HepG2 (cell line): ENCODE results near the gene SERTAD2. TPM values are rescaled to one million over a fixed set of nuclear protein-coding genes. Genes with fewer than 3 reads are reported as not detected.

ENCODE experiments used
- ATF1 ChIP-seq: IDR thresholded peaks from 2 replicates; pipeline ENCODE4 v1.6.1; 2016; ENCODE audit warnings: mild to moderate bottlenecking, control low read depth
- DNMT1 ChIP-seq: sonication (generic); formaldehyde crosslinking; IDR thresholded peaks from 2 replicates; pipeline ENCODE4 v1.5.1; 2020; ENCODE audit warnings: mild to moderate bottlenecking, missing genetic modification reagents
- DNMT3B ChIP-seq: conservative IDR thresholded peaks from 2 replicates; pipeline ENCODE4 v1.6.1; 2016; ENCODE audit warnings: missing biosample characterization, control low read depth
- GATA4 ChIP-seq: sonication (generic); IDR thresholded peaks from 2 replicates; pipeline ENCODE4 v1.6.1; 2016; ENCODE audit warnings: antibody characterized with exemption, low read depth, borderline replicate concordance
- HNRNPH1 ChIP-seq: fragments of 200-400 bp; formaldehyde crosslinking; optimal IDR thresholded peaks from 2 replicates; pipeline ENCODE3; 2017; ENCODE audit warnings: mild to moderate bottlenecking, low read depth, low read length
- JUN ChIP-seq: sonication (generic); formaldehyde crosslinking; IDR thresholded peaks from 2 replicates; pipeline ENCODE4 v1.4.0; 2020; ENCODE audit warnings: mild to moderate bottlenecking, missing genetic modification reagents
- JUND ChIP-seq: sonication (generic); formaldehyde crosslinking; IDR thresholded peaks from 2 replicates; pipeline ENCODE4 v1.8.0; 2022; ENCODE audit warnings: mild to moderate bottlenecking, missing genetic modification reagents
- KLF6 ChIP-seq: IDR thresholded peaks from 2 replicates; pipeline ENCODE4 v1.8.0; 2016; ENCODE audit warnings: missing biosample characterization, missing genetic modification reagents
- KMT2B ChIP-seq: IDR thresholded peaks from 2 replicates; pipeline ENCODE4 v1.6.1; 2016; ENCODE audit warnings: missing genetic modification reagents, missing compliant biosample characterization
- MAFG ChIP-seq: sonication (generic); formaldehyde crosslinking; IDR thresholded peaks from 2 replicates; pipeline ENCODE4 v1.5.1; 2020; ENCODE audit warnings: mild to moderate bottlenecking, missing genetic modification reagents
- MLLT10 ChIP-seq: sonication (generic); formaldehyde crosslinking; IDR thresholded peaks from 2 replicates; pipeline ENCODE4 v1.4.0; 2020; ENCODE audit warnings: missing genetic modification reagents
- PAX8 ChIP-seq: sonication (generic); formaldehyde crosslinking; IDR thresholded peaks from 2 replicates; pipeline ENCODE4 v1.8.0; 2022; ENCODE audit warnings: mild to moderate bottlenecking, missing genetic modification reagents, borderline replicate concordance
- SATB2 ChIP-seq: sonication (generic); formaldehyde crosslinking; IDR thresholded peaks from 2 replicates; pipeline ENCODE4 v1.5.0; 2020; ENCODE audit warnings: missing genetic modification reagents
- SMARCC2 ChIP-seq: fragments of 450-650 bp; IDR thresholded peaks from 2 replicates; pipeline ENCODE4 v1.6.1; 2017; ENCODE audit warnings: antibody characterized with exemption, mild to moderate bottlenecking
- ZNF20 ChIP-seq: sonication (generic); formaldehyde crosslinking; IDR thresholded peaks from 2 replicates; pipeline ENCODE4 v1.4.0; 2020; ENCODE audit warnings: mild to moderate bottlenecking, moderate library complexity, missing genetic modification reagents
- ZNF318 ChIP-seq: sonication (generic); formaldehyde crosslinking; IDR thresholded peaks from 2 replicates; pipeline ENCODE4 v1.4.0; 2020; ENCODE audit warnings: mild to moderate bottlenecking, missing genetic modification reagents
- ZNF563 ChIP-seq: sonication (generic); formaldehyde crosslinking; IDR thresholded peaks from 2 replicates; pipeline ENCODE4 v1.8.0; 2022; ENCODE audit warnings: mild to moderate bottlenecking, moderate library complexity, missing genetic modification reagents
- ZNF569 ChIP-seq: sonication (generic); formaldehyde crosslinking; IDR thresholded peaks from 2 replicates; pipeline ENCODE4 v1.5.0; 2020; ENCODE audit warnings: mild to moderate bottlenecking, missing genetic modification reagents, moderate library complexity, borderline replicate concordance
- ZSCAN30 ChIP-seq: sonication (generic); formaldehyde crosslinking; IDR thresholded peaks from 2 replicates; pipeline ENCODE4 v1.5.0; 2020; ENCODE audit warnings: mild to moderate bottlenecking, missing genetic modification reagents
- polyA plus RNA-seq, 8 experiments: library from polyadenylated mRNA; depleted of rRNA in 3 of 8; stranded (reverse) in 7 of 8; unstranded in 1 of 8; fragments of >200 nt; fragmentation: Illumina TruSeq in 4 of 8; extraction: Trizol in 4 of 8; gene quantifications; 2 replicates each; pipeline versions ENCODE4 v1.2.1 to v1.2.3, GENCODE V29; 2011 to 2016; ENCODE audit warnings: low read depth in 4 of 8, missing spikeins in 1 of 8, mixed read lengths in 1 of 8; ENCODE audit not compliant: insufficient read depth in 1 of 8
- total RNA-seq, 5 experiments: library from RNA; depleted of rRNA; stranded (reverse); fragments of >200 nt; fragmentation: Illumina TruSeq; extraction: Trizol; gene quantifications; 2 replicates each; pipeline ENCODE4 v1.2.3, GENCODE V29; 2016; ENCODE audit warnings: low read depth in 1 of 5
- TF ChIP-seq, protein P1 (sequence below): sonication (generic); formaldehyde crosslinking; conservative IDR thresholded peaks from 2 replicates; pipeline ENCODE4 v1.8.0; 2022; ENCODE audit warnings: low read depth, missing genetic modification reagents
- TF ChIP-seq, protein P2 (sequence below): sonication (generic); formaldehyde crosslinking; IDR thresholded peaks from 2 replicates; pipeline ENCODE4 v1.4.0; 2020; ENCODE audit warnings: mild to moderate bottlenecking, missing genetic modification reagents

SERTAD2 gene
- total and polyA plus RNA-seq, 2 of the 13 experiments (the other 11 are each of a cell fraction or from before 2014, with no cell fraction given): 6.7 to 22.6 TPM

- TF ChIP-seq PAX8 (CRISPR knock-in tag) (no peak), DNMT1 (CRISPR knock-in tag) (no peak), JUND (CRISPR knock-in tag) (peak; percentile 72; the same call in 1 of the 2 replicates), HNRNPH1 (no peak), ZNF563 (CRISPR knock-in tag) (no peak), ATF1 (CRISPR knock-in tag) (no peak), ZNF318 (CRISPR knock-in tag) (0 out of 2 replicates have a peak, but pooled peaks have one; percentile 46), KMT2B (peak; percentile 35; the same call in 1 of the 2 replicates), KLF6 (CRISPR knock-in tag) (0 out of 2 replicates have a peak, but pooled peaks have one; percentile 72), MLLT10 (CRISPR knock-in tag) (no peak), SMARCC2 (no peak), DNMT3B (CRISPR knock-in tag) (peak; percentile 92; the same call in 1 of the 2 replicates), ZNF20 (CRISPR knock-in tag) (no peak), SATB2 (peak; percentile 99), ZNF569 (no peak), JUN (CRISPR knock-in tag) (no peak), ZSCAN30 (CRISPR knock-in tag) (no peak), GATA4 (peak; percentile 47; the same call in 1 of the 2 replicates), MAFG (no peak)
- TF ChIP-seq, protein P1, sequence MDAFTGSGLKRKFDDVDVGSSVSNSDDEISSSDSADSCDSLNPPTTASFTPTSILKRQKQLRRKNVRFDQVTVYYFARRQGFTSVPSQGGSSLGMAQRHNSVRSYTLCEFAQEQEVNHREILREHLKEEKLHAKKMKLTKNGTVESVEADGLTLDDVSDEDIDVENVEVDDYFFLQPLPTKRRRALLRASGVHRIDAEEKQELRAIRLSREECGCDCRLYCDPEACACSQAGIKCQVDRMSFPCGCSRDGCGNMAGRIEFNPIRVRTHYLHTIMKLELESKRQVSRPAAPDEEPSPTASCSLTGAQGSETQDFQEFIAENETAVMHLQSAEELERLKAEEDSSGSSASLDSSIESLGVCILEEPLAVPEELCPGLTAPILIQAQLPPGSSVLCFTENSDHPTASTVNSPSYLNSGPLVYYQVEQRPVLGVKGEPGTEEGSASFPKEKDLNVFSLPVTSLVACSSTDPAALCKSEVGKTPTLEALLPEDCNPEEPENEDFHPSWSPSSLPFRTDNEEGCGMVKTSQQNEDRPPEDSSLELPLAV (CRISPR knock-in tag): no peak
- TF ChIP-seq, protein P2, sequence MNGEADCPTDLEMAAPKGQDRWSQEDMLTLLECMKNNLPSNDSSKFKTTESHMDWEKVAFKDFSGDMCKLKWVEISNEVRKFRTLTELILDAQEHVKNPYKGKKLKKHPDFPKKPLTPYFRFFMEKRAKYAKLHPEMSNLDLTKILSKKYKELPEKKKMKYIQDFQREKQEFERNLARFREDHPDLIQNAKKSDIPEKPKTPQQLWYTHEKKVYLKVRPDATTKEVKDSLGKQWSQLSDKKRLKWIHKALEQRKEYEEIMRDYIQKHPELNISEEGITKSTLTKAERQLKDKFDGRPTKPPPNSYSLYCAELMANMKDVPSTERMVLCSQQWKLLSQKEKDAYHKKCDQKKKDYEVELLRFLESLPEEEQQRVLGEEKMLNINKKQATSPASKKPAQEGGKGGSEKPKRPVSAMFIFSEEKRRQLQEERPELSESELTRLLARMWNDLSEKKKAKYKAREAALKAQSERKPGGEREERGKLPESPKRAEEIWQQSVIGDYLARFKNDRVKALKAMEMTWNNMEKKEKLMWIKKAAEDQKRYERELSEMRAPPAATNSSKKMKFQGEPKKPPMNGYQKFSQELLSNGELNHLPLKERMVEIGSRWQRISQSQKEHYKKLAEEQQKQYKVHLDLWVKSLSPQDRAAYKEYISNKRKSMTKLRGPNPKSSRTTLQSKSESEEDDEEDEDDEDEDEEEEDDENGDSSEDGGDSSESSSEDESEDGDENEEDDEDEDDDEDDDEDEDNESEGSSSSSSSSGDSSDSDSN (CRISPR knock-in tag): no peak
Observed at GRCh38 chr2:64669288-64669687, 15.6 kb upstream of the SERTAD2 start (continued).
